HG02970 (cell line): ENCODE data around the gene ISG20.

Experiments
- ATAC-seq: cut with Tn5 transposase; IDR thresholded peaks from one replicate; pipeline ENCODE4 v1.9.1; 2021; ENCODE audit warnings: mild to moderate bottlenecking, moderate library complexity, moderate number of reproducible peaks; ENCODE audit not compliant: unreplicated experiment, low FRiP score

The ISG20 gene

DNA sequence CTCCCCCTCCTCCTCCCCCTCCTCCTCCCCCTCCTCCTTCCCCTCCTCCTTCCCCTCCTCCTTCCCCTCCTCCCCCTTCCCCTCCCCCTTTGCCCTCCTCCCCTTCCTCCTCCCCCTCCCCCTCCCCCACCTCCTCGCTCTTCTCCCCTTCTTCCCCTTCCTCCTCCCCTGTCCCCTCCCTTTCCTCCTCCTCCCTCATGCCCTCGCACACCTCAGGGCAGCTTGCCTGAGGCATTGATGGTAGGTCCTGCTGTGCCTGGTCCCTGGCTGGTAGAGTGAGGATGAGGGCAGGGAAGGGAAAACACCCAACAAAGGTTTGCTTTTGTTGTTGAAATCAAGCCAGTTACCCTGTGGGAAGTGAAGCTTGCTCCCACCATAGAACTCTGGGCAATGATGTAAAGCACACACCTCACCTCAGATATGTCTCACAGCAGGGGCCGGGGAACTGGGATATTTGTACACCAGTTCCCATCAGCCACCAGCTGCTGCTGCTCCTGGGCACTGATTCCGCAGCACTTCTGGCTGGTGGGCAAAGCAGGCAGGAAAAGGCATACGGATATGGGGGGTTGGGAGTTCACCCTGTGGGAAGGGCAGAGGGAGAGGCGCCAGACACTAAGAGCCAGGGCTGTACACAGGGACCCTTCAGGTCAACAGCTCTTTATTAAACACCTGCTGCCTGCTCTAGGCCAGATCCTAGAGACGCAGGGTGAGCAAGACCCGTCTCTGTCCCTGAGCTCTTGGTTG lies 13.8 kb downstream of the ISG20 start:
- no peak for ATAC-seq

DNA sequence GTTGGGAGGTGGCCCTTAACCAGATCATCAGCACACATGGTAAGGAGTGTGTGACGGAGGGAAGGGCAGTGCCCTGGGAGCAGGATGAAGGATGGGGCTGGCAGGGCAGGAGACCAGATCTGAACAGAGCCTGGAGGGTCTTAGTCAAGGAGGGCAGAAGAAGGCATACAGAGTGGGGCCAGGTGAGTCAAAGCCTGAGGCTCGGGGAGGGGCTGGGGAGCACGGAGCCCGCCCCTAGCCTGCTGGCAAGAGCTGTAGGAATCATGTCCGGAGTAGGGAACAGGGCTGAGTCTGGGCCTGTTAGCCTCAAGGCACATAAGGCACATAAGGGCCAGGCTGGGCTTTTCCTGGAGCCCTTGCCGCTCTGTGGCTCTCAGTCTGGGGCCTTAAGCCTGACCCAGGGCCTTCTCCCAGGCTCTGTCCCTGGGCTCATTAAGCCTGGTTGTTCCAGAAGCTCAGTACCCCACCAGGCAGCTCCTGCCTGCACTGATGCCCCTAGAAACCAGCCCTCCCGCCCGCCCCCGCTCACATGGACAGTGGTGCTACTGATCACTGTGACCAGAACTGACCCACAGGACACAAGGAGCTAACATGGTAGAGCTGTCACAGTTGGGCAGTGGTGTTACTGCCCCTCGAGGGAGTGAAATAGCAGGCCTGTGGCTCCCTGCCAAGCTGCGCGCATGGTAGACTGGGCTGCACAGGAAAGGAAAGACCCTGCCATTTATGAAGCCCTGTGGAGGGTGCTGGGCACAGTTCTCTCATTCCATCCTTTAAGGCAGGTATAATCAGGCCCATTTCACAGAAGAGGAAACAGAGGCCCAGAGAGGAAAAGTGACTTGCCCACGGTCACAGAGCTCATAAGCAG lies 14.6 kb downstream of the ISG20 start:
- no peak for ATAC-seq

DNA sequence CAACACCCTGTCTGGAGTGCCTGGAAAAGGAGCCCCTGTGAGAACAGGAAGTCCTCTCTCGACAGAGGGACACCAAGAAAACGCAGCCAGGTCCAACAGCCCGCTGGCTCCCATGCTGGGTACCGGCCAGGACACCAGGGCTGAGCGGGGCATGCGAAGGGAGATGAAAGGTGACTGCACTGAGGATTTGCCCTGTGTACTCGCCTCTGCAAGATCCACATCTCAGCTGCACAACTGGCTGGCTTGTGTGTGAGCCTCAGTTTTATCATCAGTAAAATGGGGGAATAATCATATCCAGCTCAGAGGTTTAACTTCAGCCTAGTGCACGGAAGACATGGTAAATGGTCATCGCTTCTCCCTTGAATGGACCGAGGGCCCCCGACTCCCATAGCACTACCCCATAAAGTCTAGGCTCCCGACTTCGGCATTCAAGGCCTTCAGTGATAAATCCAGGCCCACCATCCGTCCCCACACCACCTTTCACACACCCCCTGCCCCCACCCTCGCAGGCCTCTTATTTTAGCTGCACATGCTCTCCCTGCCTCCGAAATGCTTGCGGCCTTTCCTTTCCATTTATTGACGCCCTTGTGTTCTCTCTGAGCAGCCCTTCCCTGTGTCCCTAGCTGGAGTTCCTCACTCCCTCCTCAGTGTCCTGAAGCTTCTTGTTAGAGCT lies 15.8 kb downstream of the ISG20 start:
- no peak for ATAC-seq

- ATAC-seq: no peak
These were observed 16.3 kb downstream of the ISG20 start for GRCh38 chr15:88655103-88655553.

GRCh38 chr15:88655800-88656488 lies 17.1 kb downstream of the ISG20 start:
- ATAC-seq: no peak

GRCh38 chr15:88656760-88657221 lies 18.0 kb downstream of the ISG20 start:
- ATAC-seq: peak; percentile 63

- no peak for ATAC-seq
These were observed 18.7 kb downstream of the ISG20 start for GRCh38 chr15:88657326-88658069.

DNA sequence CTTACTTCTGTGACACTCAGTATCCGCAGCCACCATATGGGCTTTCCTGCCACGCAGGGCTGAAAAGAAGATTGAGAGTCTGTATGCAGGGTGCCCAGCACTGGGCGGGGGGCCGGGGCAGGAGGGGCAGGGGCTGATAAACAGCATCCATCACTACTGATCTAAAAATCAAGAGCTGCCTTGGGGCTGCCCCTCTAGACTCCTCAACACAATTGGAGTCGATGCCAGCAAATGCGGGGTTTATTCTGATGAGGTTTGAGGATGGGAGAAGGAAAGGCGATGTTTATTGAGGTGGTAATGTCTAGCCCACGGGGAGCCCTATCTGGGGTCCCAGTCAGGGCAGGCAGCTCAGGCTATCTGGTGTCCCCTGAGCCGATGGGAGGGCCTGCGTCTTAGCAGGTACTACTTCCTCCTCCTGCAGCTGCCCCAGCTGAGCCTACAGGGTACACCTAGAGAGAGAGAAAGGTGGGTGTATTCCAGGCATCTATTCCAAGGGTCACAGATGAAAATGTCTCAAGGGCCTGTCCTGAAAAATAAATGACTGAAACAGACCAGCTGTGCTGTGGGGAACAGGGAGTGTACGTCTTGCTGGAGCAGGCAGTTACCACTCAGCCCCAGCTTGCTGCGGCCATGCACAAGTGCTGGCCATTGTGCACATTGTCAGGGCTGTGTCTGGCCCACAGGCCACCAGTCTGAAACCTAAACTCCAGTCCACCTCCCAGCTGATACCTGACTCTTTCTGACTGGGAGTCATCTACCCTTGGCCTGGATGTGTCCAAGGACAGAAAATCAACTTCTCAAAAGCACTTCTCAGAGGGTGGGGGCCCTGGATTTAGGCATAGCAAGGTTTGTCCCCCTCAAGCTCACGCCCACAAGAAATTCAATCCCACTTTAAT lies 19.5 kb downstream of the ISG20 start:
- no peak for ATAC-seq

GRCh38 chr15:88658972-88659931 lies 20.4 kb downstream of the ISG20 start:
- no peak for ATAC-seq

DNA sequence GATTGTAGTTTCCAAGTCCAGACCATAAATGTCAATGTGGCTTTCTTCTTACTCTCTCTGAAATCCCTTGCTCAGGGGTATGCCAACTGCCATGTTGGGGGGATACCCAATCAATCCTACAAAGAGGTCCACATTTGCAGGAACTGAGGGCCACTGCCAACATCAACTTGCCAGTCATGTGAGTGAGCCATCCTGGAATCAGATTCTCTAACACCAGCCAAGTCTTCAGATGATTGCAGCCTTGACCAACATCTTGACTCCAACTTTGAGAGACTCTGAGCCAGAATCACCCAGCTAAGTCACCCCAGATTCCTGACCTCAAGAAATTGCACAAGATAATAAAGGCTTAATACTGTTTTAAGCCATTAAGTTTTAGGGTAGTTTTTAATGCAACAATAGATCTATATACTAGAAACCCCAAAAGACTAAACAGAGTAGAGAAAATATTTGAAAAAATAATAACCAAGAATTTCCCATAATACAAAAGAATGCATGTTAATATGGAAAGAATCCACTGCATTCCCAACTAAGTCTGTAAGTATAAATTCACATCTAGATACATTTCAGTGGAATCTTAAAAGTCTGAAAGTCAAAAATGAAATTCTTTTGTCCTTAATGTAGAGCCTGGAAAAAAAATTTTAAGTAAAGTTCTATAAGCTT lies 22.4 kb downstream of the ISG20 start:
- ATAC-seq: no peak

DNA sequence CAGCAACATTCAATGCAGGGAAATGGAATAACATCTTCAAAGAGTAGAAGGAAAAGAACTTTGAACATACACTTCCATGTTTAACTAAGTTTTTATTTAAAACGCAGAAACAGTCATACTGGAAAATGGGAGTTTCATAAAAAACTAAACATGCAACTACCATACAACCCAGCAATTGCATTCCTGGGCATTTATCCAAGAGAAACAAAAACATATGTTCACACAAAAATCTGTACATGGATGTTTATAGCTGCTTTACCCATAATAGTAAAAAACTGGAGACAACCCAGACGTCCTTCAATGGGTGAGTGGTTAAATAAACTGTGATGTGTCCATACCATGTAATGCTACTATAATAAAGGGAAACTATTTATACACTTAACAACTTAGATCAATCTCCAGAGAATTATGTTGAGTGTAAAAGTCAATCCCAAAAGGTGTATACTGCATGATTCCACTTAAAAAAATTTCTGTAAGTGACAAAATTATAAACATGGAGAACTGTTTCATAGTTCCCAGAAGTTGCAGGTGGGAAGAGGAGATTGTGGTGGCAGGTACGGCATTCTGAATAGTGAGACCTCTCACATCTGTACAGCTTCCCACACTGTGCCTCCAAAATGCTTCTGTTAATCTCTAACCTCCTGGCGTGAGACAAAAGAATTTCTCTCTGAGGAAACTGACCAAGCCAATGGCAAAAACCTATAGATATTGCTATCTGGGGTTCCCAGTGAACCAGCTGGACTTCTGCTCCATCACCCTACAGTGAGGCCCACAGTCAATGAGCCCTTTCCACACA lies 23.1 kb downstream of the ISG20 start:
- no peak for ATAC-seq

DNA sequence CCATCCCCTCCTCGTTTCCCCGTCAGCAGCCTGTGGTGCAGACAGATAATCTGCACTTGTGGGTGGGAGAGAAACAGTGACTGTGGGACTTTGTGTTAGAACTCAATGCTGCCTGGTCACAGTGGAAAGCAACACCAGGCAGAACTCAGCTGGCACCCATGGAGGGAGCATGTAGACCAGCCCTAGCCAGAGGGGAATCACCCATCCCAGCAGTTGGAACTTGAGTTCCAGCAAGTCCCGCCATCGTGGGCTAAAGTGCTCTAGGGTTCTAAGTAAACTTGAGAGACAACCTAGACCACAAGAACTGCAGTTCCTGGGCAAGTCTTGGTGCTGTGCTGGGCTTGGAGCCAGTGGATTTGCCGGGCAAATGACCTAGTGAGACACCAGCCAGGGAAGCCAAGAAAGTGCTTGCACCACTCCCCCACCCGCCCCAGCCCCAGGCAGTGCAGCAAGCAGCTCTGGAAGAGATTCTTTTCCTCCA lies 24.4 kb downstream of the ISG20 start:
- ATAC-seq: no peak

DNA sequence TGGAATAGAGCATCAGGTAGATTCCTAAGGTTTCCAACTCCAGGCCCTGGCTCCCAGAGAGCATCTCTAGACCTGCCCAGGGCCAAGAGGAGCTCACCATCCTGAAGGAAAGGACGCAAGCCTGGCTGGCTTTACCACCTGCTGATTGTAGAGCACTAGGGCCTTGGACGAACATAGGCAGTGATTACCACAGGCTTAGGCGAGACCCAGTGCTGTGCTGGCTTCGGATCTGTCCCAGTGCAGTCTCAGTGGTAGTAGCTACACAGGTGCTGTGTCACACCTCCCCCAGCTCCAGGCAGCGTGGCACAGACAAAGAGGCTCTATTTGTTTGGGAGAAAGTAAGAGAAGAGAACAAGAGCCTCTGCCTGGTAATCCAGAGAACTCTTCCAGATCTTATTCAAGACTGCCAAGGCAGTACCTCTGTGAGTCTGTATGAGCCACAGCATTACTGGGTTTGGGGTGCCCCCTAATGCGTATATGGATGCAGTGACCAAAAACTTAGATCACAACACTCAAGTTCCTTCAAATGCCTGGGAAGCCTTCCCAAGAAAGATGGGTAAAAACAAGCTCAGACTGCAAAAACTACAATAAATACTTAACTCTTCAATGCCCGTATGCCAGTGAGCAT lies 25.4 kb downstream of the ISG20 start:
- ATAC-seq: no peak

DNA sequence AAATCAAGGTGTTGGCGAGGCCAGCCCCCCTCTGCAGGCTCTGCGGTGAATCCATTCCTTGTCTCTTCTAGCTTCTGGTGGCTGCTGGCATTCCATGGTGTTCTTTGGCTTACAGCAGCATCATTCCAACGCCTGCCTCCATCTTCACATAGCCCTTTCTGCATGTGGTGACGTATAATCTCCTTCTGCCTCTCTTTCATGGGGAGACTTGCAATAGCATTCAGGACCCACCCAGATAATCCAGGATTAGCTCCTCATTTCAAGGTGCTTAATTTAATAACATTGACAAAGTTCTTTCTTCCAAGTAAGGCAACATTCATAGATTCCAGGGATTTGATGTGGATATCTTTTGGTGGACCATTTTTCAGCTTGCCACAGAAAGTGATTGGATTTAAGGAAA lies 35.8 kb downstream of the ISG20 start:
- no peak for ATAC-seq

- ATAC-seq: no peak
These were observed 39.9 kb downstream of the ISG20 start for GRCh38 chr15:88678755-88679154.
